Measurements from ENCODE around the gene DCLK1.

DCLK1 gene

GRCh38 chr13:36031490-36031889, 99.7 kb downstream of the DCLK1 start:
- Histone ChIP-seq H3K4me3 (ENCODE audit: low read length) (no peak overlapping the region), H3K9ac (ENCODE audit: low read length) (no peak overlapping the region), H3K27ac (ENCODE audit: low read length) (no peak overlapping the region), H3K9me3 (ENCODE audit: control insufficient read depth, low read depth, low read length) (no peaks in the 10 kb centered on the region), H3K4me1 (ENCODE audit: control insufficient read depth, low read depth, low read length) (no peaks in the 10 kb centered on the region), H3K27me3 (ENCODE audit: control insufficient read depth, insufficient read depth, low read length) (no peaks in the 10 kb centered on the region), H3K36me3 (ENCODE audit: control insufficient read depth, low read depth, low read length) (no peaks in the 10 kb centered on the region)

GRCh38 chr13:36030670-36031331, 100.4 kb downstream of the DCLK1 start:
- H3K27me3 ChIP-seq (ENCODE audit: control insufficient read depth, insufficient read depth, low read length) = no peaks in the 10 kb centered on the region
- H3K9ac ChIP-seq (ENCODE audit: low read length) = no peak overlapping the region
- H3K4me3 ChIP-seq (ENCODE audit: low read length) = no peak overlapping the region
- no peaks in the 10 kb centered on the region for H3K9me3 ChIP-seq (ENCODE audit: control insufficient read depth, low read depth, low read length)
- H3K27ac ChIP-seq (ENCODE audit: low read length) = no peak overlapping the region
- H3K36me3 ChIP-seq (ENCODE audit: control insufficient read depth, low read depth, low read length) = no peaks in the 10 kb centered on the region
- no peaks in the 10 kb centered on the region for H3K4me1 ChIP-seq (ENCODE audit: control insufficient read depth, low read depth, low read length)

GRCh38 chr13:36029166-36029565, 102.0 kb downstream of the DCLK1 start:
- H3K27ac ChIP-seq (ENCODE audit: low read length) = no peak overlapping the region
- H3K9me3 ChIP-seq (ENCODE audit: control insufficient read depth, low read depth, low read length) = no peaks in the 10 kb centered on the region
- no peaks in the 10 kb centered on the region for H3K4me1 ChIP-seq (ENCODE audit: control insufficient read depth, low read depth, low read length)
- no peaks in the 10 kb centered on the region for H3K27me3 ChIP-seq (ENCODE audit: control insufficient read depth, insufficient read depth, low read length)
- no peak overlapping the region for H3K9ac ChIP-seq (ENCODE audit: low read length)
- H3K4me3 ChIP-seq (ENCODE audit: low read length) = no peak overlapping the region
- H3K36me3 ChIP-seq (ENCODE audit: control insufficient read depth, low read depth, low read length) = no peaks in the 10 kb centered on the region

GRCh38 chr13:36028359-36029025, 102.7 kb downstream of the DCLK1 start:
- Histone ChIP-seq H3K27ac (ENCODE audit: low read length) (no peak overlapping the region), H3K4me3 (ENCODE audit: low read length) (no peak overlapping the region), H3K27me3 (ENCODE audit: control insufficient read depth, insufficient read depth, low read length) (no peaks in the 10 kb centered on the region), H3K4me1 (ENCODE audit: control insufficient read depth, low read depth, low read length) (no peaks in the 10 kb centered on the region), H3K9me3 (ENCODE audit: control insufficient read depth, low read depth, low read length) (no peaks in the 10 kb centered on the region), H3K9ac (ENCODE audit: low read length) (no peak overlapping the region), H3K36me3 (ENCODE audit: control insufficient read depth, low read depth, low read length) (no peaks in the 10 kb centered on the region)

- H3K4me3 ChIP-seq (ENCODE audit: low read length) = no peak overlapping the region
- no peaks in the 10 kb centered on the region for H3K9me3 ChIP-seq (ENCODE audit: control insufficient read depth, low read depth, low read length)
- H3K9ac ChIP-seq (ENCODE audit: low read length) = no peak overlapping the region
These were observed 104.7 kb downstream of the DCLK1 start for GRCh38 chr13:36026531-36026930.

GRCh38 chr13:36014763-36015162, 116.4 kb downstream of the DCLK1 start:
- Histone ChIP-seq H3K9ac (ENCODE audit: low read length) (no peak overlapping the region), H3K36me3 (ENCODE audit: control insufficient read depth, low read depth, low read length) (no peaks in the 10 kb centered on the region), H3K9me3 (ENCODE audit: control insufficient read depth, low read depth, low read length) (no peaks in the 10 kb centered on the region), H3K4me3 (ENCODE audit: low read length) (no peak overlapping the region), H3K27ac (ENCODE audit: low read length) (no peak overlapping the region), H3K4me1 (ENCODE audit: control insufficient read depth, low read depth, low read length) (no peaks in the 10 kb centered on the region), H3K27me3 (ENCODE audit: control insufficient read depth, insufficient read depth, low read length) (no peaks in the 10 kb centered on the region)

More at GRCh38 chr13:36026531-36026930, 104.7 kb downstream of the DCLK1 start:
- no peaks in the 10 kb centered on the region for H3K36me3 ChIP-seq (ENCODE audit: control insufficient read depth, low read depth, low read length)
- no peaks in the 10 kb centered on the region for H3K4me1 ChIP-seq (ENCODE audit: control insufficient read depth, low read depth, low read length)
- no peak overlapping the region for H3K27ac ChIP-seq (ENCODE audit: low read length)
- H3K27me3 ChIP-seq (ENCODE audit: control insufficient read depth, insufficient read depth, low read length) = no peaks in the 10 kb centered on the region

GRCh38 chr13:36006894-36007675, 124.1 kb downstream of the DCLK1 start:
- H3K9me3 ChIP-seq (ENCODE audit: control insufficient read depth, low read depth, low read length) = no peaks in the 10 kb centered on the region
- no peak overlapping the region for H3K27ac ChIP-seq (ENCODE audit: low read length)
- H3K4me1 ChIP-seq (ENCODE audit: control insufficient read depth, low read depth, low read length) = no peaks in the 10 kb centered on the region
- no peak overlapping the region for H3K9ac ChIP-seq (ENCODE audit: low read length)
- no peaks in the 10 kb centered on the region for H3K27me3 ChIP-seq (ENCODE audit: control insufficient read depth, insufficient read depth, low read length)
- H3K36me3 ChIP-seq (ENCODE audit: control insufficient read depth, low read depth, low read length) = no peaks in the 10 kb centered on the region
- H3K4me3 ChIP-seq (ENCODE audit: low read length) = no peak overlapping the region

- Histone ChIP-seq H3K4me1 (ENCODE audit: control insufficient read depth, low read depth, low read length) (no peaks in the 10 kb centered on the region), H3K27ac (ENCODE audit: low read length) (no peak overlapping the region), H3K9ac (ENCODE audit: low read length) (no peak overlapping the region), H3K27me3 (ENCODE audit: control insufficient read depth, insufficient read depth, low read length) (no peaks in the 10 kb centered on the region), H3K36me3 (ENCODE audit: control insufficient read depth, low read depth, low read length) (no peaks in the 10 kb centered on the region), H3K9me3 (ENCODE audit: control insufficient read depth, low read depth, low read length) (no peaks in the 10 kb centered on the region), H3K4me3 (ENCODE audit: low read length) (no peak overlapping the region)
These were observed 124.8 kb downstream of the DCLK1 start for GRCh38 chr13:36006347-36006746.

- H3K27ac ChIP-seq (ENCODE audit: low read length) = no peak overlapping the region
- no peak overlapping the region for H3K4me3 ChIP-seq (ENCODE audit: low read length)
- no peaks in the 10 kb centered on the region for H3K36me3 ChIP-seq (ENCODE audit: control insufficient read depth, low read depth, low read length)
- peaks cover 3% of the 10 kb centered on the region for H3K4me1 ChIP-seq (ENCODE audit: control insufficient read depth, low read depth, low read length)
- no peaks in the 10 kb centered on the region for H3K27me3 ChIP-seq (ENCODE audit: control insufficient read depth, insufficient read depth, low read length)
- no peak overlapping the region for H3K9ac ChIP-seq (ENCODE audit: low read length)
- H3K9me3 ChIP-seq (ENCODE audit: control insufficient read depth, low read depth, low read length) = no peaks in the 10 kb centered on the region
These were observed 129.6 kb downstream of the DCLK1 start for GRCh38 chr13:36001561-36001960.

- Histone ChIP-seq H3K27me3 (ENCODE audit: control insufficient read depth, insufficient read depth, low read length) (no peaks in the 10 kb centered on the region), H3K4me3 (ENCODE audit: low read length) (no peak overlapping the region), H3K36me3 (ENCODE audit: control insufficient read depth, low read depth, low read length) (no peaks in the 10 kb centered on the region)
These were observed 131.2 kb downstream of the DCLK1 start for GRCh38 chr13:36000028-36000427.

GRCh38 chr13:35996360-35996759, 134.8 kb downstream of the DCLK1 start:
- Histone ChIP-seq H3K4me3 (ENCODE audit: low read length) (no peak overlapping the region), H3K27me3 (ENCODE audit: control insufficient read depth, insufficient read depth, low read length) (no peaks in the 10 kb centered on the region), H3K9me3 (ENCODE audit: control insufficient read depth, low read depth, low read length) (no peaks in the 10 kb centered on the region), H3K27ac (ENCODE audit: low read length) (no peak overlapping the region), H3K4me1 (ENCODE audit: control insufficient read depth, low read depth, low read length) (peaks cover 9% of the 10 kb centered on the region), H3K36me3 (ENCODE audit: control insufficient read depth, low read depth, low read length) (no peaks in the 10 kb centered on the region), H3K9ac (ENCODE audit: low read length) (no peak overlapping the region)

More at GRCh38 chr13:36000028-36000427, 131.2 kb downstream of the DCLK1 start:
- no peak overlapping the region for H3K9ac ChIP-seq (ENCODE audit: low read length)
- no peaks in the 10 kb centered on the region for H3K9me3 ChIP-seq (ENCODE audit: control insufficient read depth, low read depth, low read length)
- H3K4me1 ChIP-seq (ENCODE audit: control insufficient read depth, low read depth, low read length) = peaks cover 3% of the 10 kb centered on the region
- no peak overlapping the region for H3K27ac ChIP-seq (ENCODE audit: low read length)
